Vagina (tissue), 2 donors: ENCODE results near the gene METTL25. TPM values are rescaled to one million over a fixed set of nuclear protein-coding genes. Genes with fewer than 3 reads are reported as not detected.

Experiments used
- DNase-seq, 2 donors: peaks; one replicate each; pipeline ENCODE4 v3.0.0-alpha.2; 2017; ENCODE audit errors: extremely low spot score in 2 of 2
- H3K27ac ChIP-seq: fragments of 200-600 bp; sonication (generic); one replicate; pipeline ENCODE4 v1.5.1; 2019
- H3K27me3 ChIP-seq: fragments of 200-600 bp; sonication (generic); one replicate; pipeline ENCODE4 v1.5.1; 2019
- H3K36me3 ChIP-seq, 2 donors: fragments of 200-600 bp; sonication (generic); one replicate each; pipeline ENCODE4 v1.5.1; 2017 to 2019
- H3K4me1 ChIP-seq: fragments of 200-600 bp; sonication (generic); one replicate; pipeline ENCODE4 v1.5.1; 2019
- H3K4me3 ChIP-seq, 2 donors: fragments of 200-600 bp; sonication (generic); 1 replicate in 1 of 2; 2 replicates in 1 of 2; pipeline ENCODE4 v1.5.1; 2016 to 2019
- H3K9me3 ChIP-seq: fragments of 200-600 bp; sonication (generic); one replicate; pipeline ENCODE4 v1.5.1; 2019
- POLR2A ChIP-seq, 2 donors: fragments of 450-650 bp; IDR thresholded peaks; one replicate each; pipeline ENCODE4 v1.6.1; 2017; ENCODE audit warnings: antibody characterized with exemption in 2 of 2, mild to moderate bottlenecking in 2 of 2, moderate library complexity in 2 of 2
- POLR2AphosphoS5 ChIP-seq, 2 donors: sonication (generic); formaldehyde crosslinking; IDR thresholded peaks; one replicate each; pipeline ENCODE4 v1.9.0; 2017; ENCODE audit warnings: antibody characterized with exemption in 2 of 2, mild to moderate bottlenecking in 2 of 2, low read depth in 1 of 2; ENCODE audit not compliant: insufficient read depth in 1 of 2
- intact Hi-C: fragments of 100-400 bp; cut with DNase I; formaldehyde crosslinking; loops from one replicate; pipeline ENCODE4 v1.15.1; 2023
- total RNA-seq: library from RNA; depleted of rRNA; stranded (reverse); fragments of >200 nt; gene quantifications from one replicate; pipeline ENCODE4 v1.2.3, GENCODE V29; 2016
- TF ChIP-seq, protein P1 (sequence below), 3 experiments: fragments of 450-650 bp in 2 of 3; fragments of 200-600 bp in 1 of 3; sonication (generic) in 1 of 3; IDR thresholded peaks; one replicate each; pipeline ENCODE4 v1.5.1; 2017 to 2019; ENCODE audit warnings: antibody characterized with exemption in 3 of 3, mild to moderate bottlenecking in 2 of 3, moderate library complexity in 2 of 3

The METTL25 gene
- total RNA-seq, 1 donor from 2014 or later: 29.0 TPM

DNA sequence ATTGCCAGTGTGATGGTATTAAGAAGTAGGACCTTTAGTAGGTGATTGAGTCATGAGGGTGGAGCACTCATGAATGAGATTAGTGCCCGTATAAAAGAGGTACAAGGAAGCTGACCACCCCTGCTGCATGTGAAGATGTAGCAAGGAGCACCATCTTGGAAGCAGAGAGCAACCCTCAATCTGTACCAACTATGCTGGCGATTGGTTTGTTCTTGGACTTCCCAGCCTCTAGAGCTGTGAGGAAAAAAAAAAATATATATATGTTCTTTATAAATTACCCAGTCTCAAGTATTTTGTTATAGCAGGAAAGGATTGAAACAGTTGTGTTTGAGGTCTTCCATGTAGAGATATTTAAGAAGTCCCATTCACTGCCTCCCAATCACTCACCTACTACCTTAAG, 16.9 kb downstream of the METTL25 start:
- intact Hi-C loops: no loop called here
- no peak for DNase-seq
- no peak overlapping the region for H3K4me3 ChIP-seq
- TF ChIP-seq, protein P1, sequence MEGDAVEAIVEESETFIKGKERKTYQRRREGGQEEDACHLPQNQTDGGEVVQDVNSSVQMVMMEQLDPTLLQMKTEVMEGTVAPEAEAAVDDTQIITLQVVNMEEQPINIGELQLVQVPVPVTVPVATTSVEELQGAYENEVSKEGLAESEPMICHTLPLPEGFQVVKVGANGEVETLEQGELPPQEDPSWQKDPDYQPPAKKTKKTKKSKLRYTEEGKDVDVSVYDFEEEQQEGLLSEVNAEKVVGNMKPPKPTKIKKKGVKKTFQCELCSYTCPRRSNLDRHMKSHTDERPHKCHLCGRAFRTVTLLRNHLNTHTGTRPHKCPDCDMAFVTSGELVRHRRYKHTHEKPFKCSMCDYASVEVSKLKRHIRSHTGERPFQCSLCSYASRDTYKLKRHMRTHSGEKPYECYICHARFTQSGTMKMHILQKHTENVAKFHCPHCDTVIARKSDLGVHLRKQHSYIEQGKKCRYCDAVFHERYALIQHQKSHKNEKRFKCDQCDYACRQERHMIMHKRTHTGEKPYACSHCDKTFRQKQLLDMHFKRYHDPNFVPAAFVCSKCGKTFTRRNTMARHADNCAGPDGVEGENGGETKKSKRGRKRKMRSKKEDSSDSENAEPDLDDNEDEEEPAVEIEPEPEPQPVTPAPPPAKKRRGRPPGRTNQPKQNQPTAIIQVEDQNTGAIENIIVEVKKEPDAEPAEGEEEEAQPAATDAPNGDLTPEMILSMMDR (IDR thresholded peaks at IDR 0.05): no peak
- TF ChIP-seq POLR2A (IDR thresholded peaks at IDR 0.05): no peak
- TF ChIP-seq POLR2AphosphoS5 (IDR thresholded peaks at IDR 0.05; ENCODE audit: insufficient read depth in 1 of 2, low read depth in 1 of 2): no peak
- H3K27ac ChIP-seq: no peak overlapping the region
- H3K4me1 ChIP-seq: no peaks in the 10 kb centered on the region
- peaks cover 7% of the 10 kb centered on the region for H3K9me3 ChIP-seq
- peaks cover 0 to 26% of the 10 kb centered on the region in 2 donors for H3K36me3 ChIP-seq
- H3K27me3 ChIP-seq: no peaks in the 10 kb centered on the region

DNA sequence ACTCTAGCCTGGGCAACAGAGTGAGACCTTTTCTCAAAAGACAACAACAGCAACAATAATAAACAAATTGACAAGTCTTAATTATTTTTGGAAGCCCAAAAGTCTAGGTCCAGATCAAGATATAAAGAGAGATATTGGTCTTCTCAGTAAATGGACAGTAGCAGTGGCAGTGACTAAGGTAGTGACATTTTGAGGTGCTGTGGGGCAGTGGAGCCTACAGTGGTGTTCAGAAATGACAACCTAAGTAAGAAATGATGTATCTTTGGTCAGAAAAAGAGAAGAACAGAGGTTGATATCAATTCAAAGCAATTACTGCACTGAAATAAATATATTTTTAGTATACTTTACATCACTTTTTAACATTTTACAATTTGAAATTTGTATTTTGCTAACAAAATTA, 20.7 kb downstream of the METTL25 start:
- no peak for TF ChIP-seq POLR2A (IDR thresholded peaks at IDR 0.05)
- TF ChIP-seq, protein P1 (IDR thresholded peaks at IDR 0.05): no peak
- TF ChIP-seq POLR2AphosphoS5 (IDR thresholded peaks at IDR 0.05; ENCODE audit: insufficient read depth in 1 of 2, low read depth in 1 of 2): no peak
- H3K27me3 ChIP-seq: no peaks in the 10 kb centered on the region
- no peak for DNase-seq
- no peaks in the 10 kb centered on the region for H3K4me1 ChIP-seq
- peaks cover 0 to 13% of the 10 kb centered on the region in 2 donors for H3K36me3 ChIP-seq
- no peak overlapping the region for H3K4me3 ChIP-seq
- H3K27ac ChIP-seq: no peak overlapping the region
- intact Hi-C loops: no loop called here
- peaks cover 7% of the 10 kb centered on the region for H3K9me3 ChIP-seq

DNA sequence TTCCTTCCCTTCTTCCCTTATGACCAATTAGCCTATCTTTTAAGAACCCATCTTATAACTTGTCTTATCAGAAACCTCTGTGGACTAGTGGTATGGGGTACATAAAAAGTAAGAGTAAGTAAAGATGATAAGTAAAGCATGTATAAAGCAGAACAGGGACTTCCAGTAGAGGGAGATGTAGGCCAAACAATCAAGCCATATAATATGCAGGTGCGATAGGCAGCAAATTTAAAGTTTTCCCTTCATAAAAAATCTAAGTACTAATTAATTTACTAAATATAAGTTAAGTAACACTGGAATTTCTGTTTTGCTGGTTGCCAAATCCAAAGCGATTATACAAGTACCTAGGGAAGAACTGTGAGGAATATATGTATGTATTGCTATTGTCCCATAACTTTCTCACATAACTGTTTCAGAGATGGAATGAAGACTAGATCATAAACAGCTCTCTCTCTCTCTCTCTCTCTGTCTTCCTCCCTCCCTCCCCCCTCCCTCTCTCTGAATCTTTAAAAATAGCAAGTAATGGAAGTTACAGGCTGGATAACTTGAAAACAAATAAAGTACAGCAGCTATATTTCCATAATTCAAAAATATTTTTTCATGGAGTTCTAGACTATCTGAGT, 25.7 kb downstream of the METTL25 start:
- Histone ChIP-seq H3K27me3 (no peaks in the 10 kb centered on the region), H3K9me3 (no peaks in the 10 kb centered on the region), H3K27ac (no peak overlapping the region), H3K36me3 (peaks cover 0 to 7% of the 10 kb centered on the region in 2 donors), H3K4me3 (no peak overlapping the region), H3K4me1 (no peaks in the 10 kb centered on the region)
- TF ChIP-seq POLR2A (IDR thresholded peaks at IDR 0.05) (no peak), POLR2AphosphoS5 (IDR thresholded peaks at IDR 0.05; ENCODE audit: insufficient read depth in 1 of 2, low read depth in 1 of 2) (no peak)
- TF ChIP-seq, protein P1 (IDR thresholded peaks at IDR 0.05): no peak
- intact Hi-C loops: no loop called here
- no peak for DNase-seq

DNA sequence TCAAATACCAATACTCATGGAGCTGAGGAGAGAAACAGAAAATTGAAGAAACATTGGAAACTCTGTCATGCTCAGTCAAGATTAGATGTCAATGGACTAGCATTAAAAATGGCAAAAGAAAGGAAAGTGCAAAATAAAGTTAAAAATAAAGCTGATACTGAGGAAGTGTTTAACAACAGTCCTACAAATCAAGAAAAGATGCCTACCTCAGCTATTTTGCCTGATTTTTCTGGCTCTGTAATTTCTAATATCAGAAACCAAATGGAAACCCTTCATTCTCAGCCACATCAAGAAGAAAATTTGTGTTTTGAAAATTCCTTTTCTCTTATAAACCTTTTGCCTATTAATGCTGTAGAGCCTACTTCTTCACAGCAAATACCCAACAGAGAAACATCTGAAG, 40.5 kb downstream of the METTL25 start:
- intact Hi-C loops: no loop called here
- no peak overlapping the region for H3K27ac ChIP-seq
- no peaks in the 10 kb centered on the region for H3K27me3 ChIP-seq
- no peak overlapping the region for H3K4me3 ChIP-seq
- H3K4me1 ChIP-seq: no peaks in the 10 kb centered on the region
- TF ChIP-seq POLR2AphosphoS5 (IDR thresholded peaks at IDR 0.05; ENCODE audit: insufficient read depth in 1 of 2, low read depth in 1 of 2) (no peak), POLR2A (IDR thresholded peaks at IDR 0.05) (no peak)
- TF ChIP-seq, protein P1 (IDR thresholded peaks at IDR 0.05): no peak
- DNase-seq: no peak
- no peaks in the 10 kb centered on the region for H3K9me3 ChIP-seq
- peaks cover 0 to 16% of the 10 kb centered on the region in 2 donors for H3K36me3 ChIP-seq

DNA sequence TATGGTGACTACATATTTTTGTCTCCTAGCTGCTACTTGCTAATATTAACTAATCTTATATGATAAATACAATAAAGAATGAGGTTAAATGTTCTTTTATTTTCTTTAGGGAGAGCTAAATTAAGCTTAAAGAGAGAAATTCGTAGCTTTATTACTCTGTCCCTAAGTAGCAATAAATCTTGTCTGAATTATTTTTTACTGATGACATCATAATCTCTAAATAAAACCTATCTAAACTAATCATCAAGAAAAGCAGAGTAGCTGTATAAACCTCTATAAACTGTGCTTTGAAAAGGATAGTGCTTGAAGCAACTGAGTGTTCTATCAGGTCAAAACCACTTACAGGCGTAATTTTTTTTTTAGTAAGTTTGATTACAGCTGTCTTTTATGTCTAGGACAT, 42.5 kb downstream of the METTL25 start:
- H3K4me1 ChIP-seq: no peaks in the 10 kb centered on the region
- DNase-seq: no peak
- no peaks in the 10 kb centered on the region for H3K27me3 ChIP-seq
- no peak overlapping the region for H3K4me3 ChIP-seq
- H3K27ac ChIP-seq: no peak overlapping the region
- intact Hi-C loops: no loop called here
- H3K36me3 ChIP-seq: peaks cover 0 to 13% of the 10 kb centered on the region in 2 donors
- TF ChIP-seq, protein P1 (IDR thresholded peaks at IDR 0.05): no peak
- no peak for TF ChIP-seq POLR2A (IDR thresholded peaks at IDR 0.05)
- TF ChIP-seq POLR2AphosphoS5 (IDR thresholded peaks at IDR 0.05; ENCODE audit: insufficient read depth in 1 of 2, low read depth in 1 of 2): no peak
- no peaks in the 10 kb centered on the region for H3K9me3 ChIP-seq
